HG02852 (cell line): ENCODE measurements around the gene ZNF732.
"Not testable (repeated sequence)": the region's sequence is repeated elsewhere in the genome, so short reads cannot be mapped to it uniquely, and the experiment has no call there.

Source experiments
- ATAC-seq: cut with Tn5 transposase; IDR thresholded peaks from one replicate; pipeline ENCODE4 v1.9.1; 2021; ENCODE audit warnings: mild to moderate bottlenecking, moderate library complexity; ENCODE audit not compliant: unreplicated experiment

ZNF732 gene

GRCh38 chr4:256492-256891 is 48.8 kb downstream of the ZNF732 start:
- no peak for ATAC-seq

- no peak for ATAC-seq
Measured at GRCh38 chr4:253936-254756, 51.1 kb downstream of the ZNF732 start.

GRCh38 chr4:252065-252601 is 53.1 kb downstream of the ZNF732 start:
- ATAC-seq: no peak

- ATAC-seq: no peak
Measured at GRCh38 chr4:244471-244870, 60.8 kb downstream of the ZNF732 start.

- no peak for ATAC-seq
Measured at GRCh38 chr4:243426-243825, 61.8 kb downstream of the ZNF732 start.

- ATAC-seq: no peak
Measured at GRCh38 chr4:242121-242848, 63.0 kb downstream of the ZNF732 start.

- not testable (repeated sequence) for ATAC-seq
Measured at GRCh38 chr4:241411-241810, 63.9 kb downstream of the ZNF732 start.

GRCh38 chr4:236028-236427 is 69.2 kb downstream of the ZNF732 start:
- no peak for ATAC-seq

GRCh38 chr4:234178-234577 is 71.1 kb downstream of the ZNF732 start:
- ATAC-seq: no peak

GRCh38 chr4:223913-224497 is 81.3 kb downstream of the ZNF732 start:
- no peak for ATAC-seq
